Left ventricle myocardium superior (tissue), 1 donor: ENCODE data around the gene POU6F2. TPM values are rescaled to one million over a fixed set of nuclear protein-coding genes. Genes with fewer than 3 reads are reported as not detected.

Experiments used
- ATAC-seq: fragments of 200-7000 bp; cut with Tn5 transposase; one replicate; pipeline ENCODE4 v1.9.1; 2020; ENCODE audit warnings: mild to moderate bottlenecking, moderate library complexity
- DNase-seq: peaks from one replicate; pipeline ENCODE4 v3.0.0-alpha.2; 2020
- intact Hi-C: fragments of 100-400 bp; cut with micrococcal nuclease; formaldehyde crosslinking; loops from one replicate; pipeline ENCODE4 v1.11.0; 2022
- total RNA-seq: library from RNA; stranded (reverse); fragmentation: NEBNext Ultra II Directional; extraction: Animal tissue kit (Norgen Biotek cat#: 25700); gene quantifications from one replicate; pipeline ENCODE4 v1.2.1, GENCODE V29; 2021
- donor health status: DM: no; HTN: yes; CAD: no; lungs with severe emphysema.

POU6F2 gene
- total RNA-seq, 1 donor from 2014 or later: not detected

DNA sequence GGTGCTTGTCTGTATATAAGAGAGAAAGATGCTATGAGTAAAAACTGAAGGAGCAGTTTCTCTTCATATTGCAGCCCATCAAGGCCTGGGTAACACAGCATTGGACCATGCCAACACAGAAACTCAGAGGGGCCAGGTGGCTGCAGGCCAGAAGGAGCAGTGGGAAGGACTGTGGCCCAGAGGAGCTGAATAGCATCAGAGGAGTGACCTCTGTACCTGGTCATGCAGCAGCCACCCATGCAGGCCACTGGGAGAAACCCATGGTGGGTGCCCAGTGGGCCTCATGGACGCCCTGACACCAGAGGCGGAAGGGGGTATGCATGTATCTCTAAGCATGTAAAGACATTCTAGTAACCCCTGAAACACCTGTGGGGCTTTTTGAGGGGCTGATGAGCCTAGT is 512.6 kb downstream of the POU6F2 start:
- intact Hi-C loops: no loop called here
- ATAC-seq (no peak), DNase-seq (no peak)

DNA sequence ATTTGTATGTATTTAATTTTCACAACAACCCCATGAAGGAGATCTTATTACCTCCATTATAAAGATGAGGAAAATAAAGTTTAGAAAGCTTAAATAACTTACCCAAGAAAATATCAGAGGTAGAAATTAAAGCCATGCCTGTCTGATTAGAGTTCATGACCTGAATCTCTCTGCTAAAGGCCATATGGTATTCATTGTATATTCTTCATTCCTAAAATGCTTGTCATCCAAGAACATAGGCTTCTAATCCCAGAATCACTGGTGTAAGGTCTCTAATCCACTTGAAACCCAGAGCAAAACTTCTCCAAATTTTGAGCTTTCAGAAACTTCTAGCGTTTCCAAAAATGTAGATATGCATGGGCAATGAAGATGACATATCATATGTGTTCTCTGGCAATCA is 516.2 kb downstream of the POU6F2 start:
- no peak for DNase-seq
- no peak for ATAC-seq
- intact Hi-C loops: no loop called here

DNA sequence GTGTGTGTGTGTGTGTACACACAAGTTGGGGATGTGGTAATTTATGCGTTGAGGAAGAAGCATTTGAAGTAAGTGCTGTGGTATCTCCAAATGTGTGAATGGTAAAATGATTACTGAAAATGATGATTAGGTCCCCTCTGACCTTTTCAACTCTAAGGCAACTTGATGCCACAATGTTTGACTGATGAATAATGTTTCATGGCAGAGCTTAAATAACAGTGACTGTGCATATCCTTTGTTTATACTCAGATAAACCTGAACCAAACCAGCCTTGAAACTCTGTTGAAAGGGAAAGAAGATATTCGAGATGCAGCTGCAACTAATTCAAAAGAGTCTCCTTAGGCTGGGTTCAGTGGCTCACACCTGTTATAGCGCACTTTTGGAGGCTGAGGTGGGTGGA is 523.6 kb downstream of the POU6F2 start:
- no peak for ATAC-seq
- intact Hi-C loops: no loop called here
- DNase-seq: no peak

DNA sequence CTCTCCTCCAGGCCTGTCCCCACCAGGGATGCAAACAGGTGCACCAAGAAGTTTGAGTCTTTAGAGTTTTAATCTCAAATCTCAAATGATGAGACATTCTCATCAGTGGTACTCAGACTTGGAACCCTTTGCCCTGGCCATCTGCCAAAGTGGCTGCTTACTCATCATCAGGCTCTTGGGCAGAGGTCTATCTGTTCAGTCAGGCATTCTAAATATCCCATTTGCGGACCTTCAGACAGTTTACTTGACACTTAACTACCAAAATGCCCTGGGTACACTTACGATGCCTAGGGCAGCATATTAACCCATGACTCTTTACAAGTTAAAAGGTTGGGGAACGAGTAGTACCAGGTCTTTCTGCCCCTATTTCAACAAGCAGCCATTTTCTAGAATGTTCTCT is 527.3 kb downstream of the POU6F2 start:
- intact Hi-C loops: no loop called here
- no peak for ATAC-seq
- DNase-seq: no peak

DNA sequence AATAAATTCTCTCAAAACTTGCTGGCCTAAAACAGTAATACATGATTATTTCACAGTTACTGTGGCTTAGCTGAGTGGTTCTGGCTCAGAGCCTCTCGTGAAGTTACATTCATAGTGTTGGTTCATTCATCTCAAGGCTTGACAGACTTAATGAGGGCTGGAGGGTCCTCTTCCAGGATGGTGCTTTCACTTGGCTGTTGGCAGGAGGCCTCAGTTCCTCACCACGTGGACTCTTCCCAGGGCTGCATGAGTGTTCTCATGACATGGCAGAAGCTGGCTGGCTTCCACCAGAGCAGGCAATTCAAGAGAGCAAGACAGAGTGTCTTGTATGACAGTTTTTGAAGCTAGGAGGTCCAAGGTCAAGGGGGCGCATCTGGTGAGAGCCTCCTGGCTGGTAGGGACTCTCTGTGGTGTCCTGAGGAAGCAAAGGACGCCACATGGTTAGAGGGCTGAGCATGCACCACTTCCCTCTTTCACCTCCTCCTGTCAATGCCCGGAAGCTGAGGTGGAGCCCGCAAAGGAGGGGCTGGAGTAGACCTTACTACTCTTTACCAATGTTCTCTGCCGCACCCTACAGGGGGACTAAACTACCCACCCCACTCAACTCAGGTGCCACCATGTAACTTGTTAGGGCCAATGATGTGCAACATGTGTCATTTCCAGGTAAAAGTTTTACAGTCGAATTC is 530.3 kb downstream of the POU6F2 start:
- intact Hi-C loops: no loop called here
- ATAC-seq (no peak), DNase-seq (no peak)

DNA sequence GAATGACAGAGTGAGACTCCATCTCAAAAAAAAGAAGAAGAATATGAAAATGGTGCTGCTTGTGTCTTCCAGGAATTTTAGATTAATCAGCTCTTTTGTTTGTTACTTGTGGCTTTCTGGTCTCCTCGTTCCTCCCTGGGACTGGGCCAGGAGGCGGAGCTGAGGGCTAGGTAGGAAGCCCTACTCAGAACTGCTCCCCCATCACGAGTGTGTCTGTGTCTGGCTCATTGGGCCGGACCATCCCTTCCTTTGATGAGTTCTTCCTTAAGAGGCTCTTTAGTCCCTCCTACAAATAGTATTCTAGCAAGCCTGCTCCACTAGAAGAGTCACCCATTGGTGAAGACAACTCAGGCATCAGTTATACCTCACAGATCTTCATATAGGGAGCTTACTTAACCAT is 531.7 kb downstream of the POU6F2 start:
- intact Hi-C loops: no loop called here
- ATAC-seq (no peak), DNase-seq (no peak)

DNA sequence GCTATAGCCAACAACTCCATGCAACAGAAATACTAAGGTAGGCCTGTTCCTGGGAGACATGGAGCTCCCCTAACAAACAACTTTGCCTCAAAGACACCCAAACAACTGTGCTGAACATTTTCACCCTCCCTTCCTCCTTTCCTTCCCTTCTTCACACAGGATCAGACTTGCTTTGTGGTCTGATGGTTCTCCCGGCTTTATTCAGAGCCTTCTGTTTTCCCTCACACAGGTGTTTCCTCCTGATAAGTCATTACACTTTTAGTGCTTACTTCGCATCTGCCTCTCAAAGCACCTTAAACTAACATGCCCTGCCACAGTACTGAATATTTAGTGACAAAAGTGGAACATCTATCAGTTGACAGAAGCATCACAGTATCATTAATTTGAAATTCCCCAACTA is 532.2 kb downstream of the POU6F2 start:
- intact Hi-C loops: no loop called here
- DNase-seq (no peak), ATAC-seq (no peak)

DNA sequence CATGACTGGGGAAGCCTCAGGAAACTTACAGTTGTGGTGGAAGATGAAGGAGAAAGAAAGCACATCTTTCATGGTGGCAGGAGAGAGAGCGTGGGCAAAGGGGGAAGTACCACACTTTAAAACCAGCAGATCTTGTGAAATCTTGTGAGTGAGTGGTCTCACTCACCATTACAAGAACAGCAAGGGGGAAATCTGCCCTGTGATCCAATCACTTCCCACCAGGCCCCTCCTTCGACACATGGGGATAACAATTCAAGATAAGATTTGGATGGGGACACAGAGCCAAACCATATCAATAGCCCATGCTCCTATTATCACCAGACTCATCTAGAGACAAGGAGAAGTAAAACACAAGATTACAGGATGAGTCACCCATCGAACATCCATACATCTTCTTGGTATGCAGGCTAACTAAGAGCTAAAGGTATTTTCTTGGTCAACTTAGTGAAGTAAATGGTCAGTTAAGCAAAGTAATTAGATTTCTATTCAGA is 533.2 kb downstream of the POU6F2 start:
- ATAC-seq (no peak), DNase-seq (no peak)
- intact Hi-C loops: no loop called here

DNA sequence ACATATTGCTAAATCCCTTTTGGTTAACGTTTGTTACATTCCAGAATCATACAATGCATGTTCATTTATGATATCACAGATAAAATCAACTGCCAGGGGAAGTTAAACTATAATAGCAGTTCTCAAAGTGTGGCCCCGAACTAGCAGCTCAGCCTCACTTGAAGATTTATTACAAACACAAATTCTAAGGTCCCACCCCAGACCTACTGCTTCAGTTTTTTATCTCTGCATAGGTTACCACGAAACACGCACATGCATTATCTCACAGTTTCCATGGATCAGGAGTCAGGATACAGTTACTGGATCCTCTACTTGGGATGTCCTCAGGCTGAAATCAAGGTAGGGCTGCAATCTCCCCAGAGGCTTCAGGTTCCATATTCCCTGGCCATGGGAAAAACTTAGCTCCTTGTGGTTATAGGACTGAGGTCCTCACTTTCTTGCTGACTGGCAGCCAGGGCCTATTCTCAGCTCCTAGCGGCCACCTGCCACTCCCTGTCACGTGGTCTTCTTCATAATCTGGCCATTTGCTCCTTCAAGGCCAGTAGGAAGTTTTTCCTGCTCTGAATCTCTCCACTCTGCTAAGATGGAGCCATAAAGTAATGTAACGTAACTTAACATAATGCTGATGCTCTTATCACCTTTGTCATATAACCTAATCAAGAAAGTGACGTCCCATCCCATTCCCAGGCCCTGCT is 538.0 kb downstream of the POU6F2 start:
- DNase-seq: no peak

DNA sequence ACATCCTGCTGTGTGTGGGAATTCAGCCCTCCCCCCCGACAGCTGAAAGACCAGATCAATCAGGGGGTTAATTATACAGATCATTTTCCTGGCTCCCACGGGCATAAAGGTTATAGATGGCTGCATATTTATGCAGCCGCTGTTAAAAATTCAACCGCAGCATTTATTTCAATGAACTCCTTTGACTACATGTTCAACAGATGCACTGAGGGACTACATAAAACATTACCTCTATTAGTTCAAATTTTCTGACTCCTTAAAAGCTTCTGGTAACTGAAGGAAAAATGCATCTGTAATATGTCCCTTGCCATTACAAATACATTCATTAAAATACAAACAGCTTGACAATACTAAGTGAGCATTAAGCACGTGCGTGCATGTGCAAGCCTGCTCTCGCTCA is 538.8 kb downstream of the POU6F2 start:
- DNase-seq: no peak
- intact Hi-C loops: loop anchor here (5.0 kb wide), 1 partner anchor 719 kb away; no protein-coding TSS in a partner anchor
- no peak for ATAC-seq

More for the DNA sequence above, 538.0 kb downstream of the POU6F2 start:
- ATAC-seq: no peak
- intact Hi-C loops: loop anchor here (5.0 kb wide), 1 partner anchor 718 kb away; no protein-coding TSS in a partner anchor

DNA sequence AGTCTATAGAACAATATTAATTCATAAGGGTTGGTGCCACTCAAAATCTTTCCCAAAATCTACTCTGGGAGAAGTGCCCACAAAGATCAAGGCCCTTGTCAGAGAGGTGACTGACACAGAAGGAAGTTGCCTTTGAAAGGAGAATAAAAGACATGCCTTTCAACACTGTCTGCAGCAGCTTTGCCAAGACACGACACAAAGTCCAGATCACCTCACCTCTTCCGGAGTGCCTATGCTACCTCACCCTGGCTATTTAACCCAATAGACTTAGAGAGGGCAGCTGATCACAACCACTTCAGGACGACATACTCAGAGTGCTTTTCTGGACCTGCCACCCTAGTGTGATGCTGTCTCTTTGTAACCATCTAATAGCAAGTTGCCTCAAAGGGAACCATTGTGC is 539.5 kb downstream of the POU6F2 start:
- intact Hi-C loops: loop anchor here (5.0 kb wide), 1 partner anchor 720 kb away; no protein-coding TSS in a partner anchor
- ATAC-seq: no peak
- no peak for DNase-seq

Other genes starting within 250 kb of the POU6F2 start
- gene VPS41, start 68.7 kb upstream of the POU6F2 start, total RNA-seq: 33.7 TPM